Astrocyte (in vitro differentiated cells and primary cell): ENCODE results near the gene DIO3. TPM values are rescaled to one million over a fixed set of nuclear protein-coding genes. Genes with fewer than 3 reads are reported as not detected.

ENCODE experiments used
- DNase-seq: peaks from one replicate; pipeline ENCODE4 v3.0.0-alpha.2; 2010; ENCODE audit warnings: low read depth
- FAIRE-seq: peaks from 2 replicates; lab custom pipeline; 2011; peaks lifted over from hg19 to GRCh38; lab: Jason Lieb, UNC
- H2AFZ ChIP-seq: 2 replicates; pipeline ENCODE4 v1.6.0; 2012; ENCODE audit warnings: low read depth, low read length, inconsistent platforms
- H3K27ac ChIP-seq: 2 replicates; pipeline ENCODE4 v1.5.1; 2011; ENCODE audit warnings: low read depth, low read length, inconsistent platforms
- H3K27me3 ChIP-seq: 2 replicates; pipeline ENCODE4 v1.6.0; 2011; ENCODE audit warnings: low read length, inconsistent platforms; ENCODE audit not compliant: insufficient read depth
- H3K36me3 ChIP-seq: 2 replicates; pipeline ENCODE4 v1.5.1; 2011; ENCODE audit warnings: low read length, inconsistent platforms; ENCODE audit not compliant: insufficient read depth
- H3K4me1 ChIP-seq: 2 replicates; pipeline ENCODE4 v1.5.1; 2011; ENCODE audit warnings: low read length, inconsistent platforms; ENCODE audit not compliant: insufficient read depth
- H3K4me2 ChIP-seq: 2 replicates; pipeline ENCODE4 v1.6.0; 2012; ENCODE audit warnings: low read length, inconsistent platforms
- H3K4me3 ChIP-seq: 2 replicates; pipeline ENCODE4 v1.5.1; 2011; ENCODE audit warnings: low read depth, mild to moderate bottlenecking, low read length, inconsistent platforms; ENCODE audit not compliant: insufficient read depth
- H3K79me2 ChIP-seq: 2 replicates; pipeline ENCODE4 v1.6.0; 2012; ENCODE audit warnings: mild to moderate bottlenecking, low read length, inconsistent platforms; ENCODE audit not compliant: insufficient read depth
- H3K9ac ChIP-seq: 2 replicates; pipeline ENCODE4 v1.6.0; 2012; ENCODE audit warnings: mild to moderate bottlenecking, low read length, inconsistent platforms
- H3K9me3 ChIP-seq: 2 replicates; pipeline ENCODE4 v1.5.1; 2012; ENCODE audit warnings: low read depth, mild to moderate bottlenecking, low read length, inconsistent platforms; ENCODE audit not compliant: insufficient read depth
- H4K20me1 ChIP-seq: 2 replicates; pipeline ENCODE4 v1.6.0; 2012; ENCODE audit warnings: low read length, inconsistent platforms; ENCODE audit not compliant: insufficient read depth
- H3K27ac Mint-ChIP-seq: one replicate; pipeline ENCODE4 v1.8.0; 2021; ENCODE audit warnings: mild to moderate bottlenecking, mixed read lengths; ENCODE audit not compliant: unreplicated experiment
- H3K27me3 Mint-ChIP-seq: one replicate; pipeline ENCODE4 v1.8.0; 2021; ENCODE audit warnings: low read depth, mixed read lengths; ENCODE audit not compliant: unreplicated experiment
- H3K36me3 Mint-ChIP-seq: one replicate; pipeline ENCODE4 v1.8.0; 2021; ENCODE audit warnings: low read depth, mixed read lengths; ENCODE audit not compliant: unreplicated experiment
- H3K4me1 Mint-ChIP-seq: one replicate; pipeline ENCODE4 v1.8.0; 2021; ENCODE audit warnings: low read depth, mixed read lengths; ENCODE audit not compliant: unreplicated experiment
- H3K4me3 Mint-ChIP-seq: one replicate; pipeline ENCODE4 v1.8.0; 2021; ENCODE audit warnings: mild to moderate bottlenecking, moderate library complexity, mixed read lengths; ENCODE audit not compliant: unreplicated experiment
- H3K9me3 Mint-ChIP-seq: one replicate; pipeline ENCODE4 v1.8.0; 2021; ENCODE audit warnings: mild to moderate bottlenecking, mixed read lengths; ENCODE audit not compliant: unreplicated experiment
- EZH2 ChIP-seq: IDR thresholded peaks from 2 replicates; pipeline ENCODE4 v1.6.1; 2012; ENCODE audit warnings: mild to moderate bottlenecking, low read length, inconsistent platforms; ENCODE audit not compliant: insufficient read depth
- total RNA-seq: library from RNA; stranded (reverse); gene quantifications from 2 replicates; pipeline ENCODE4 v1.2.1, GENCODE V29; 2021
- TF ChIP-seq, protein P1 (sequence below): IDR thresholded peaks from 2 replicates; pipeline ENCODE4 v1.5.1; 2011; ENCODE audit warnings: low read depth, mild to moderate bottlenecking, inconsistent platforms, low read length, moderate library complexity; ENCODE audit not compliant: insufficient read depth

Gene DIO3
- total RNA-seq, 1 donor from 2014 or later: 0.79 TPM

DNA sequence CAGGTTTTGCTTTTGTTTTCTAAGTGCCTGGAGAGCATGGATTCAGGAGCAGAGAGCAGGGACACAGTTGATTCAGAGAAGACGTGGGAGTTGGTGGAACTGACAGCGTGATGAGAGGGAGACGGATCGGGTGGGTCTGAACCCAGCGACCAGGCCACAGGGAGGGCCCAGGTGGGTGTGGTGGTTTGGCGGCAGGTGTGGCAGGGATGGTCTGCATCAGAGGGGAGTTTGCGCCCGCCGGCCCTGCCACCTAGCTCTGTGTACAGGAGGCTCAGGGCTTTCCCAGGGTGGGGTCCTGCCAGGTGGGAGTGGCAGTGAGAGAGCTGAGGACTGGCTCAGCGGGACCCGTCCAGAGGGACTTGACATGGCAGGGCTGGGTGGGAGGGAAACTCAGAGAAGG, 33.3 kb upstream of the DIO3 start:
- Mint-ChIP-seq H3K9me3 (peaks cover 9% of the 10 kb centered on the region), H3K4me3 (no peak overlapping the region), H3K4me1 (no peaks in the 10 kb centered on the region), H3K27me3 (peaks cover 47% of the 10 kb centered on the region), H3K27ac (no peak overlapping the region), H3K36me3 (peaks cover 2% of the 10 kb centered on the region)
- H3K27ac ChIP-seq: no peak overlapping the region
- no peaks in the 10 kb centered on the region for H3K27me3 ChIP-seq
- no peak for DNase-seq
- no peaks in the 10 kb centered on the region for H3K9me3 ChIP-seq
- TF ChIP-seq EZH2: no peak
- TF ChIP-seq, protein P1, sequence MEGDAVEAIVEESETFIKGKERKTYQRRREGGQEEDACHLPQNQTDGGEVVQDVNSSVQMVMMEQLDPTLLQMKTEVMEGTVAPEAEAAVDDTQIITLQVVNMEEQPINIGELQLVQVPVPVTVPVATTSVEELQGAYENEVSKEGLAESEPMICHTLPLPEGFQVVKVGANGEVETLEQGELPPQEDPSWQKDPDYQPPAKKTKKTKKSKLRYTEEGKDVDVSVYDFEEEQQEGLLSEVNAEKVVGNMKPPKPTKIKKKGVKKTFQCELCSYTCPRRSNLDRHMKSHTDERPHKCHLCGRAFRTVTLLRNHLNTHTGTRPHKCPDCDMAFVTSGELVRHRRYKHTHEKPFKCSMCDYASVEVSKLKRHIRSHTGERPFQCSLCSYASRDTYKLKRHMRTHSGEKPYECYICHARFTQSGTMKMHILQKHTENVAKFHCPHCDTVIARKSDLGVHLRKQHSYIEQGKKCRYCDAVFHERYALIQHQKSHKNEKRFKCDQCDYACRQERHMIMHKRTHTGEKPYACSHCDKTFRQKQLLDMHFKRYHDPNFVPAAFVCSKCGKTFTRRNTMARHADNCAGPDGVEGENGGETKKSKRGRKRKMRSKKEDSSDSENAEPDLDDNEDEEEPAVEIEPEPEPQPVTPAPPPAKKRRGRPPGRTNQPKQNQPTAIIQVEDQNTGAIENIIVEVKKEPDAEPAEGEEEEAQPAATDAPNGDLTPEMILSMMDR: no peak
- no peak overlapping the region for H3K4me3 ChIP-seq
- no peak overlapping the region for H3K9ac ChIP-seq
- FAIRE-seq: no peak
- H4K20me1 ChIP-seq: no peaks in the 10 kb centered on the region
- no peak overlapping the region for H2AFZ ChIP-seq
- no peaks in the 10 kb centered on the region for H3K4me1 ChIP-seq
- no peak overlapping the region for H3K4me2 ChIP-seq
- no peaks in the 10 kb centered on the region for H3K36me3 ChIP-seq
- no peaks in the 10 kb centered on the region for H3K79me2 ChIP-seq

DNA sequence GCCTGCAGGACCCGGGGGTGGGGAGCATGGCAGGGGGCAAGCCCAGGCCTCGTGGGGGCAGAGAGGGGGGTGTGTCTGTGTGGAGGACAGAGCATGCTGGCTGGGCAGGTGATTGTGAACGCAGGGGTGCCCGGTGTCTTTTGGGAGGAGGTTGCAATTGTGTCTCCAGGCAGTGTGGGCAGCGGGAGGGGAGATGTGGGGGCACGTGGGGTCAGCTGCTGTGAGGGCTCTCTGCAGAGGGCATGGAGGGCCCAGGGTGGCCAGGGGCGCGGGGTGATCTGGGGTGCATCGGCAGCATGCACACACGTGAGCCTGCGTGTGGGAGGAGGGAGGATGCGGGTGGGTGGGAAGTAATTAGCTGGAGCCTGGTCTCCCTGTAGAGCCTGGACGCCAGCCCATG, 32.2 kb upstream of the DIO3 start:
- Mint-ChIP-seq H3K4me1 (no peaks in the 10 kb centered on the region), H3K27ac (no peak overlapping the region), H3K4me3 (no peak overlapping the region), H3K36me3 (no peaks in the 10 kb centered on the region), H3K27me3 (peaks cover 49% of the 10 kb centered on the region), H3K9me3 (peaks cover 6% of the 10 kb centered on the region)
- no peak overlapping the region for H3K4me2 ChIP-seq
- FAIRE-seq (no peak), DNase-seq (no peak)
- H2AFZ ChIP-seq: no peak overlapping the region
- no peaks in the 10 kb centered on the region for H3K79me2 ChIP-seq
- H3K27me3 ChIP-seq: no peaks in the 10 kb centered on the region
- H3K4me1 ChIP-seq: no peaks in the 10 kb centered on the region
- no peak overlapping the region for H3K27ac ChIP-seq
- H3K4me3 ChIP-seq: no peak overlapping the region
- H4K20me1 ChIP-seq: no peaks in the 10 kb centered on the region
- no peaks in the 10 kb centered on the region for H3K9me3 ChIP-seq
- TF ChIP-seq EZH2: no peak
- TF ChIP-seq, protein P1: no peak
- H3K9ac ChIP-seq: no peak overlapping the region
- H3K36me3 ChIP-seq: no peaks in the 10 kb centered on the region

- Histone ChIP-seq H3K27ac (no peak overlapping the region), H4K20me1 (no peaks in the 10 kb centered on the region), H3K4me3 (no peak overlapping the region), H3K79me2 (no peaks in the 10 kb centered on the region), H3K9me3 (no peaks in the 10 kb centered on the region), H2AFZ (no peak overlapping the region), H3K36me3 (no peaks in the 10 kb centered on the region), H3K9ac (no peak overlapping the region), H3K27me3 (no peaks in the 10 kb centered on the region), H3K4me1 (no peaks in the 10 kb centered on the region), H3K4me2 (no peak overlapping the region)
- no peaks in the 10 kb centered on the region for H3K4me1 Mint-ChIP-seq
- no peak overlapping the region for H3K4me3 Mint-ChIP-seq
- FAIRE-seq: no peak
- no peak for DNase-seq
- H3K9me3 Mint-ChIP-seq: peaks cover 6% of the 10 kb centered on the region
- peaks cover 66% of the 10 kb centered on the region for H3K27me3 Mint-ChIP-seq
- no peak for TF ChIP-seq EZH2
- TF ChIP-seq, protein P1: no peak
- H3K27ac Mint-ChIP-seq: no peak overlapping the region
- H3K36me3 Mint-ChIP-seq: no peaks in the 10 kb centered on the region
Observed at GRCh38 chr14:101534198-101534597, 27.1 kb upstream of the DIO3 start.
